ENCODE data around the gene MRAP. TPM values are rescaled to one million over a fixed set of nuclear protein-coding genes. Genes with fewer than 3 reads are reported as not detected.
A peak's percentile ranks its signal among the peaks of the same experiment; 100 is the strongest.
"Not testable (repeated sequence)": the region's sequence is repeated elsewhere in the genome, so short reads cannot be mapped to it uniquely, and the experiment has no call there.

MRAP gene
- 149 TPM for total RNA-seq
- long read RNA-seq, transcript MRAP-201 (3 exons, 935 nt) = major isoform, 29 of 41 reads
- long read RNA-seq, partial matches to known transcripts = 2 of 41 reads
- long read RNA-seq, other reads (novel, unspliced or antisense) = 8 of 41 reads

GRCh38 chr21:32298658-32299081 lies at the start of gene MRAP:
MRAP (plus strand) TSS chr21:32298855; CDS start chr21:32298972, 117 bp downstream.
- DNase-seq (ENCODE audit: low spot score) = peak; percentile 85

- no peak for DNase-seq (ENCODE audit: low spot score)
Observed at GRCh38 chr21:32249511-32250280, 49.0 kb upstream of the MRAP start.

GRCh38 chr21:32252136-32252535 lies 46.5 kb upstream of the MRAP start:
- DNase-seq (ENCODE audit: low spot score) = no peak

GRCh38 chr21:32253215-32253641 lies 45.4 kb upstream of the MRAP start:
- DNase-seq (ENCODE audit: low spot score) = no peak

GRCh38 chr21:32256251-32256650 lies 42.4 kb upstream of the MRAP start:
- DNase-seq (ENCODE audit: low spot score) = no peak

GRCh38 chr21:32256873-32257620 lies 41.6 kb upstream of the MRAP start:
- DNase-seq (ENCODE audit: low spot score) = no peak

- no peak for DNase-seq (ENCODE audit: low spot score)
Observed at GRCh38 chr21:32257962-32258785, 40.5 kb upstream of the MRAP start.

- DNase-seq (ENCODE audit: low spot score) = not testable (repeated sequence)
Observed at GRCh38 chr21:32258786-32259048, 39.9 kb upstream of the MRAP start.

GRCh38 chr21:32260130-32260529 lies 38.5 kb upstream of the MRAP start:
- DNase-seq (ENCODE audit: low spot score) = no peak

GRCh38 chr21:32261929-32262328 lies 36.7 kb upstream of the MRAP start:
- no peak for DNase-seq (ENCODE audit: low spot score)

GRCh38 chr21:32265321-32265720 lies 33.3 kb upstream of the MRAP start:
- not testable (repeated sequence) for DNase-seq (ENCODE audit: low spot score)

- DNase-seq (ENCODE audit: low spot score) = no peak
Observed at GRCh38 chr21:32270748-32271147, 27.9 kb upstream of the MRAP start.

- no peak for DNase-seq (ENCODE audit: low spot score)
Observed at GRCh38 chr21:32276671-32277070, 22.0 kb upstream of the MRAP start.

GRCh38 chr21:32278103-32278502 lies 20.6 kb upstream of the MRAP start:
- DNase-seq (ENCODE audit: low spot score) = no peak

GRCh38 chr21:32278518-32279376 lies 19.9 kb upstream of the MRAP start, which contains the start of gene MIS18A:
MIS18A (minus strand) TSS chr21:32279049; CDS start chr21:32279014, 35 bp downstream.
- DNase-seq (ENCODE audit: low spot score) = peak; percentile 99

GRCh38 chr21:32279377-32279680 lies 19.3 kb upstream of the MRAP start:
- no peak for DNase-seq (ENCODE audit: low spot score)

GRCh38 chr21:32281531-32281930 lies 17.1 kb upstream of the MRAP start:
- no peak for DNase-seq (ENCODE audit: low spot score)

GRCh38 chr21:32282992-32283391 lies 15.7 kb upstream of the MRAP start:
- DNase-seq (ENCODE audit: low spot score) = no peak

GRCh38 chr21:32285476-32285875 lies 13.2 kb upstream of the MRAP start:
- DNase-seq (ENCODE audit: low spot score) = no peak

GRCh38 chr21:32297449-32297848 lies 1.2 kb upstream of the MRAP start:
- no peak for DNase-seq (ENCODE audit: low spot score)

GRCh38 chr21:32298148-32298559 lies 501 bp upstream of the MRAP start:
- no peak for DNase-seq (ENCODE audit: low spot score)

Data from mesenteric fat pad (tissue), 1 donor.